ENCODE data around the gene OR56A4. TPM values are rescaled to one million over a fixed set of nuclear protein-coding genes. Genes with fewer than 3 reads are reported as not detected.

Gene OR56A4
- total RNA-seq, 1 donor from 2014 or later: 0.26 TPM

GRCh38 chr11:6027501-6027900 lies 20.8 kb upstream of the OR56A4 start:
- no peak for TF ChIP-seq CTCF (conservative IDR thresholded peaks at IDR 0.05)
- H3K9me3 Mint-ChIP-seq: no peaks in the 10 kb centered on the region
- DNase-seq (ENCODE audit: low read depth, low spot score): no peak
- H3K4me3 Mint-ChIP-seq: no peak overlapping the region
- no peak overlapping the region for H3K27ac Mint-ChIP-seq (ENCODE audit: unreplicated experiment)
- H3K27me3 Mint-ChIP-seq (ENCODE audit: low read depth): peaks cover 12% of the 10 kb centered on the region
- no peaks in the 10 kb centered on the region for H3K36me3 Mint-ChIP-seq (ENCODE audit: low read depth)
- no peaks in the 10 kb centered on the region for H3K4me1 Mint-ChIP-seq

GRCh38 chr11:6025056-6025455 lies 18.3 kb upstream of the OR56A4 start:
- no peak for DNase-seq (ENCODE audit: low read depth, low spot score)
- no peak overlapping the region for H3K27ac Mint-ChIP-seq (ENCODE audit: unreplicated experiment)
- no peak for TF ChIP-seq CTCF (conservative IDR thresholded peaks at IDR 0.05)
- no peaks in the 10 kb centered on the region for H3K9me3 Mint-ChIP-seq
- H3K4me1 Mint-ChIP-seq: no peaks in the 10 kb centered on the region
- H3K27me3 Mint-ChIP-seq (ENCODE audit: low read depth): peaks cover 12% of the 10 kb centered on the region
- no peak overlapping the region for H3K4me3 Mint-ChIP-seq
- H3K36me3 Mint-ChIP-seq (ENCODE audit: low read depth): no peaks in the 10 kb centered on the region

- no peaks in the 10 kb centered on the region for H3K36me3 Mint-ChIP-seq (ENCODE audit: low read depth)
- H3K27me3 Mint-ChIP-seq (ENCODE audit: low read depth): peaks cover 22% of the 10 kb centered on the region
- no peak for DNase-seq (ENCODE audit: low read depth, low spot score)
- no peak overlapping the region for H3K27ac Mint-ChIP-seq (ENCODE audit: unreplicated experiment)
- TF ChIP-seq CTCF (conservative IDR thresholded peaks at IDR 0.05): peak; percentile 70
- no peaks in the 10 kb centered on the region for H3K4me1 Mint-ChIP-seq
- no peaks in the 10 kb centered on the region for H3K9me3 Mint-ChIP-seq
- H3K4me3 Mint-ChIP-seq: no peak overlapping the region
Observed at GRCh38 chr11:6022956-6023355, 16.2 kb upstream of the OR56A4 start.

- TF ChIP-seq CTCF (conservative IDR thresholded peaks at IDR 0.05): no peak
- H3K27ac Mint-ChIP-seq (ENCODE audit: unreplicated experiment): no peak overlapping the region
- no peak for DNase-seq (ENCODE audit: low read depth, low spot score)
- H3K4me3 Mint-ChIP-seq: no peak overlapping the region
- H3K4me1 Mint-ChIP-seq: no peaks in the 10 kb centered on the region
- H3K27me3 Mint-ChIP-seq (ENCODE audit: low read depth): peaks cover 7% of the 10 kb centered on the region
- H3K36me3 Mint-ChIP-seq (ENCODE audit: low read depth): no peaks in the 10 kb centered on the region
- H3K9me3 Mint-ChIP-seq: peaks cover 3% of the 10 kb centered on the region
Observed at GRCh38 chr11:6013042-6013441, 6.3 kb upstream of the OR56A4 start.

GRCh38 chr11:6012035-6012668 lies 5.4 kb upstream of the OR56A4 start:
- no peak for DNase-seq (ENCODE audit: low read depth, low spot score)
- Mint-ChIP-seq H3K27me3 (ENCODE audit: low read depth) (peaks cover 8% of the 10 kb centered on the region), H3K4me3 (no peak overlapping the region), H3K4me1 (no peaks in the 10 kb centered on the region), H3K9me3 (peaks cover 3% of the 10 kb centered on the region), H3K27ac (ENCODE audit: unreplicated experiment) (no peak overlapping the region), H3K36me3 (ENCODE audit: low read depth) (no peaks in the 10 kb centered on the region)
- TF ChIP-seq CTCF (conservative IDR thresholded peaks at IDR 0.05): no peak
